Measurements from ENCODE around the gene B2M. TPM values are rescaled to one million over a fixed set of nuclear protein-coding genes. Genes with fewer than 3 reads are reported as not detected.

Gene B2M
- total and polyA plus RNA-seq, 12 donors = 1,063 to 6,421 (median 3,049) TPM

DNA sequence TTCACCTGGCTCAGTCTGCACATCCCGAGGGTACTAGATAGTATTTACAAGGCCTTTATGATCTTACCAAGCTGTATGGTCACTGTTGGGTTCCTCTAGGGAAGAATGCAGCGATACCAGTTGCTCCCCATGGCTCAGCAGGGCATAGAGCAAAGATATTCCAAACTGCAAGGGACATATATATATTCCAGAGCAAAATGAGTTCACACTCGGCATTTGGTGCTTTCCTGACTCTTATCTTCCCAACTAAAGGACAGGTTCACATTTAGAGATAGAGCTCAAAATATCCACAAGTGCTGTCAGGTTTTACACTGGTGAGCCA lies 44.3 kb upstream of the B2M start:
- H3K4me1 ChIP-seq (replicated peaks in 1 of 2) = peaks cover 6 to 8% of the 10 kb centered on the region in 2 donors
- WGBS, 4 donors = 65 to 68% (median 67%) methylated on average over 3 of the region's 3 CpGs
- no peak overlapping the region for H3K4me3 ChIP-seq
- intact Hi-C loops (cut with DNase I) = loop anchor here (5.0 to 10.0 kb wide), 3 partner anchors 40 to 70 kb away; partner anchors contain the start of gene TRIM69 (in 2 of the 2)
- TF ChIP-seq, protein P1, sequence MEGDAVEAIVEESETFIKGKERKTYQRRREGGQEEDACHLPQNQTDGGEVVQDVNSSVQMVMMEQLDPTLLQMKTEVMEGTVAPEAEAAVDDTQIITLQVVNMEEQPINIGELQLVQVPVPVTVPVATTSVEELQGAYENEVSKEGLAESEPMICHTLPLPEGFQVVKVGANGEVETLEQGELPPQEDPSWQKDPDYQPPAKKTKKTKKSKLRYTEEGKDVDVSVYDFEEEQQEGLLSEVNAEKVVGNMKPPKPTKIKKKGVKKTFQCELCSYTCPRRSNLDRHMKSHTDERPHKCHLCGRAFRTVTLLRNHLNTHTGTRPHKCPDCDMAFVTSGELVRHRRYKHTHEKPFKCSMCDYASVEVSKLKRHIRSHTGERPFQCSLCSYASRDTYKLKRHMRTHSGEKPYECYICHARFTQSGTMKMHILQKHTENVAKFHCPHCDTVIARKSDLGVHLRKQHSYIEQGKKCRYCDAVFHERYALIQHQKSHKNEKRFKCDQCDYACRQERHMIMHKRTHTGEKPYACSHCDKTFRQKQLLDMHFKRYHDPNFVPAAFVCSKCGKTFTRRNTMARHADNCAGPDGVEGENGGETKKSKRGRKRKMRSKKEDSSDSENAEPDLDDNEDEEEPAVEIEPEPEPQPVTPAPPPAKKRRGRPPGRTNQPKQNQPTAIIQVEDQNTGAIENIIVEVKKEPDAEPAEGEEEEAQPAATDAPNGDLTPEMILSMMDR (IDR thresholded peaks at IDR 0.05) = no peak
- no peak for TF ChIP-seq POLR2A (IDR thresholded peaks at IDR 0.05)
- H3K27me3 ChIP-seq = no peaks in the 10 kb centered on the region
- no peak overlapping the region for H3K27ac ChIP-seq
- no peak for DNase-seq
- no peaks in the 10 kb centered on the region for H3K36me3 ChIP-seq (replicated peaks in 1 of 2)
- H3K9me3 ChIP-seq (replicated peaks in 1 of 3) = no peaks in the 10 kb centered on the region

DNA sequence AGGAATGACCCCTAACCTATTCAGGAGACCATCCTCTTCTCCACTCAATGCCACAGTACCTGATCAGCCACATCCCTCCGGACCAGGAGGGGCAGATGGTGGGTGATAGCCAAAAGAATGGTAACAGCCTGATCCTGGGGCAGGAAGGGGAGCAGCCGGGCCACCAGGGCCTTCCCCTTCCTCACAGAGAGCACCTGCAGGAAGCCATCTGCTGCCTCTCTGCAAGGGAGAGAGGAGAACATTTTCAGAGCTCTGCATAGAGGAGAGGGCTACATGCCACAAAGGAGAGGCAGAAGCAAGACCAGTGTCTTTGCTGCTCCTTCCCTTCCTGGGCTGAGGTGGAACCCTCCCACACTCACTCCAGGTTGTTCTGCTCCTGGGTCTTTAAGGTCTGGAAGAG lies 42.4 kb upstream of the B2M start:
- intact Hi-C loops (cut with DNase I) = loop anchor here (5.0 to 10.0 kb wide), 3 partner anchors 38 to 68 kb away; partner anchors contain the start of gene TRIM69 (in 2 of the 2)
- Histone ChIP-seq H3K4me1 (replicated peaks in 1 of 2) (no peaks in the 10 kb centered on the region), H3K9me3 (replicated peaks in 1 of 3) (no peaks in the 10 kb centered on the region), H3K27ac (no peak overlapping the region), H3K4me3 (no peak overlapping the region), H3K36me3 (replicated peaks in 1 of 2) (no peaks in the 10 kb centered on the region), H3K27me3 (no peaks in the 10 kb centered on the region)
- WGBS, 4 donors = 59 to 83% (median 63%) methylated on average over 2 of the region's 2 CpGs
- TF ChIP-seq, protein P1 (IDR thresholded peaks at IDR 0.05) = no peak
- no peak for DNase-seq

DNA sequence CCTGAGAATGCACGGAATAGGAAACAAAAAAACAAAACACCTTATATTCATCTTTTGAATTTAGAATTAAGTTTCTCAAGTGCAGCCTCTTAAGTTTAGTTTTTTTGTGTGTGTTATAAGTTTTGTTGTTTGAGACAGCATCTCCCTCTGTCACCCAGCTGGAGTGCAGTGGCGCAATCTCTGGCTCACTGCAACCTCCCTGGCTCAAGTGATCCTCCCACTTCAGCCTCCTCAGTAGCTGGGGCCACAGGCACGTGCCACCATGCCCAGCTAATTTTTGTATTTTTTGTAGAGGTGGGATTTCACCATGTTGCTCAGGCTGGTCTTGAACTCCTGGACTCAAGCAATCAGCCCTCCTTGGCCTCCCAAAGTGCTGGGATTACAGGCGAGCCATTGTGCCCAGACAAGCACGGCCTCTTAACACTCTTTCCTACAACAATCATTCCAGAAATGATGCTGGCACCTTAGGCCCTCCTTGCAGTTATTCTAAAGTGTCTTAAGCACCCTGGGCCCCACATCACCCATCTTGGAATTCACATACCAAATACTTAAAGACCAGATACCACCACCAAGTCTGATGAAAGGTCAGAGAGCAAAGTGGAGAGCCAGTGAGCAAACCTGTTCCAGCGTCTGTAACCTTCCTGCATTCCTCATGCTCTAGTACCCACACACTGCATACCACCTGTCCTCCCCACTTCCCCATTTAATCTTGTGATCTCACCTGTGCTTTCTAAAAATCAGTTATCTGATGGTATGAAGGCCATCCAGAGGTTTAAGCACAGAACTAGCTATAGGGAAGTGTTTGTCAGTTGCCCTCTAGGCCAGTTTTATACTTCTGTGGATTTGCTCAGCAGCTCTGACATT lies 41.0 kb upstream of the B2M start:
- no peak for DNase-seq
- 84 to 94% (median 87%) methylated on average over 6 of the region's 6 CpGs for WGBS, 4 donors
- Histone ChIP-seq H3K27ac (no peak overlapping the region), H3K36me3 (replicated peaks in 1 of 2) (no peaks in the 10 kb centered on the region), H3K9me3 (replicated peaks in 1 of 3) (no peaks in the 10 kb centered on the region), H3K27me3 (no peaks in the 10 kb centered on the region), H3K4me1 (replicated peaks in 1 of 2) (no peaks in the 10 kb centered on the region), H3K4me3 (no peak overlapping the region)
- intact Hi-C loops (cut with DNase I) = no loop called here
- TF ChIP-seq, protein P1 (IDR thresholded peaks at IDR 0.05) = no peak
- TF ChIP-seq POLR2A (IDR thresholded peaks at IDR 0.05) = no peak

DNA sequence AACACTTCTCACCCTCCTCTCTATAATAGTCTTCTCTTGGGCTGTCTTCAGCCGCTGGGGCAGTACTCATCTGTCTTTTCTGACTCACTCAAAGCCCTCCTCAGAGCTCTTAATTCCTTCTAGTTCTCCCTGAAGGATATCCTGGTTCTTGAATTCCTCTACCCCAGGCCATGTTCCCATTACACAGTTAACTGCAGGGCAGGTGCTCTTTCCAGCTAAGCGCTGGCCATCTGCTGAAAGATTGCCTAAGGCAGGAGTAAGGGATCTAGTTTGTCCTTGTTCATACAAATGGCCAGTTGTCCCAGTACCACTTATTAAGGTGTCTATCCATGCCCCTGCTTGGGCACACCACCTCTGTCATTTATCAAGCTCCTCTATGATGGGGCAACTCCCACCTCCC lies 37.7 kb upstream of the B2M start:
- no peaks in the 10 kb centered on the region for H3K9me3 ChIP-seq (replicated peaks in 1 of 3)
- H3K27me3 ChIP-seq = no peaks in the 10 kb centered on the region
- intact Hi-C loops (cut with DNase I) = no loop called here
- no peak overlapping the region for H3K27ac ChIP-seq
- WGBS, 4 donors = 96 to 100% (median 100%) methylated on average over 2 of the region's 2 CpGs
- TF ChIP-seq, protein P1 (IDR thresholded peaks at IDR 0.05) = no peak
- TF ChIP-seq POLR2A (IDR thresholded peaks at IDR 0.05) = no peak
- no peaks in the 10 kb centered on the region for H3K4me1 ChIP-seq (replicated peaks in 1 of 2)
- H3K4me3 ChIP-seq = no peak overlapping the region
- no peaks in the 10 kb centered on the region for H3K36me3 ChIP-seq (replicated peaks in 1 of 2)
- DNase-seq = no peak

Measured in adrenal gland (tissue), 12 donors.